WTC11 (cell line): Measurements from ENCODE around the gene KCNJ4. TPM values are rescaled to one million over a fixed set of nuclear protein-coding genes. Genes with fewer than 3 reads are reported as not detected.

Experiments
- ATAC-seq: fragments of 200-7000 bp; cut with Tn5 transposase; 2 replicates; pipeline ENCODE4 v1.10.0; 2021; ENCODE audit warnings: mild to moderate bottlenecking, moderate library complexity
- CTCF ChIA-PET: fragments of 300-600 bp; sonication (Branson Sonifier 250); formaldehyde crosslinking; loops from one replicate; lab custom pipeline; 2021; ENCODE audit warnings: antibody characterized with exemption; lab: Charles Lee
- POLR2A ChIA-PET: fragments of 350-600 bp; sonication (Branson Sonifier 250); formaldehyde crosslinking; loops from one replicate; lab custom pipeline; 2021; ENCODE audit warnings: antibody characterized with exemption; lab: Charles Lee
- DNase-seq: peaks from one replicate; pipeline ENCODE4 v3.0.0; 2021; ENCODE audit warnings: low spot score
- H3K27ac Mint-ChIP-seq: 2 replicates; pipeline ENCODE4 v1.8.0; 2021; ENCODE audit warnings: mixed read lengths
- H3K27me3 Mint-ChIP-seq: 2 replicates; pipeline ENCODE4 v1.8.0; 2021; ENCODE audit warnings: low read depth, mild to moderate bottlenecking, moderate library complexity, mixed read lengths
- H3K36me3 Mint-ChIP-seq: 2 replicates; pipeline ENCODE4 v1.8.0; 2021; ENCODE audit warnings: mixed read lengths
- H3K4me1 Mint-ChIP-seq: 2 replicates; pipeline ENCODE4 v1.8.0; 2022; ENCODE audit warnings: mixed read lengths
- H3K4me3 Mint-ChIP-seq: 2 replicates; pipeline ENCODE4 v1.8.0; 2021; ENCODE audit warnings: mild to moderate bottlenecking, moderate library complexity, mixed read lengths
- H3K9me3 Mint-ChIP-seq: 2 replicates; pipeline ENCODE4 v1.8.0; 2021; ENCODE audit warnings: mixed read lengths
- ATF1 ChIP-seq: sonication (generic); formaldehyde crosslinking; IDR thresholded peaks from 2 replicates; pipeline ENCODE4 v1.8.1; 2023; ENCODE audit warnings: mild to moderate bottlenecking, moderate library complexity, missing genetic modification reagents
- CREM ChIP-seq: sonication (generic); formaldehyde crosslinking; IDR thresholded peaks from 2 replicates; pipeline ENCODE4 v1.8.1; 2022; ENCODE audit warnings: mild to moderate bottlenecking, missing genetic modification reagents, moderate library complexity
- ETV6 ChIP-seq: sonication (generic); formaldehyde crosslinking; IDR thresholded peaks from 2 replicates; pipeline ENCODE4 v1.8.1; 2022; ENCODE audit warnings: mild to moderate bottlenecking, missing genetic modification reagents
- FOXJ3 ChIP-seq: sonication (generic); formaldehyde crosslinking; IDR thresholded peaks from 2 replicates; pipeline ENCODE4 v1.9.0; 2021; ENCODE audit warnings: missing genetic modification reagents, mild to moderate bottlenecking, borderline replicate concordance
- GRHL2 ChIP-seq: fragments of 250-450 bp; sonication (Bioruptor Pico); IDR thresholded peaks from 2 replicates; pipeline ENCODE4 v1.8.0; 2022; ENCODE audit warnings: mild to moderate bottlenecking, moderate library complexity; ENCODE audit not compliant: insufficient replicate concordance, severe bottlenecking
- GTF2I ChIP-seq: fragments of 250-450 bp; sonication (Bioruptor Pico); conservative IDR thresholded peaks from 2 replicates; pipeline ENCODE4 v1.4.0; 2021; ENCODE audit warnings: mild to moderate bottlenecking
- JUN ChIP-seq: sonication (generic); formaldehyde crosslinking; IDR thresholded peaks from 2 replicates; pipeline ENCODE4 v1.8.0; 2023; ENCODE audit warnings: mild to moderate bottlenecking, missing genetic modification reagents
- MYBL2 ChIP-seq: sonication (generic); formaldehyde crosslinking; IDR thresholded peaks from 2 replicates; pipeline ENCODE4 v1.8.1; 2023; ENCODE audit warnings: mild to moderate bottlenecking, moderate library complexity, missing genetic modification reagents
- PRRX2 ChIP-seq: fragments of 250-450 bp; sonication (Bioruptor Pico); IDR thresholded peaks from 2 replicates; pipeline ENCODE4 v1.8.0; 2021; ENCODE audit warnings: mild to moderate bottlenecking
- SP1 ChIP-seq: sonication (generic); formaldehyde crosslinking; conservative IDR thresholded peaks from 2 replicates; pipeline ENCODE4 v1.8.1; 2022; ENCODE audit warnings: missing genetic modification reagents
- TEAD4 ChIP-seq: sonication (generic); formaldehyde crosslinking; IDR thresholded peaks from 2 replicates; pipeline ENCODE4 v1.8.0; 2022; ENCODE audit warnings: mild to moderate bottlenecking, missing genetic modification reagents
- TP53 ChIP-seq: sonication (generic); formaldehyde crosslinking; IDR thresholded peaks from 2 replicates; pipeline ENCODE4 v1.8.1; 2023; ENCODE audit warnings: mild to moderate bottlenecking, missing genetic modification reagents
- ZBTB21 ChIP-seq: sonication (generic); formaldehyde crosslinking; IDR thresholded peaks from 2 replicates; pipeline ENCODE4 v1.8.1; 2023; ENCODE audit warnings: mild to moderate bottlenecking, missing genetic modification reagents, borderline replicate concordance
- ZNF121 ChIP-seq: sonication (generic); formaldehyde crosslinking; IDR thresholded peaks from 2 replicates; pipeline ENCODE4 v1.8.0; 2023; ENCODE audit warnings: missing genetic modification reagents
- ZNF317 ChIP-seq: sonication (generic); formaldehyde crosslinking; IDR thresholded peaks from 2 replicates; pipeline ENCODE4 v1.8.1; 2023; ENCODE audit warnings: low read depth, mild to moderate bottlenecking, moderate library complexity, missing genetic modification reagents, borderline replicate concordance
- total RNA-seq: library from RNA; stranded (reverse); gene quantifications from 3 replicates; pipeline ENCODE4 v1.2.3, GENCODE V29; 2021
- TF ChIP-seq, protein P1 (sequence below): sonication (generic); formaldehyde crosslinking; IDR thresholded peaks from 2 replicates; pipeline ENCODE4 v1.8.1; 2023; ENCODE audit warnings: mild to moderate bottlenecking, missing genetic modification reagents
- TF ChIP-seq, protein P2 (sequence below): sonication (generic); formaldehyde crosslinking; IDR thresholded peaks from 2 replicates; pipeline ENCODE4 v1.8.1; 2022; ENCODE audit warnings: missing genetic modification reagents, borderline replicate concordance
- TF ChIP-seq, protein P3 (sequence below): sonication (generic); formaldehyde crosslinking; IDR thresholded peaks from 2 replicates; pipeline ENCODE4 v1.8.0; 2022; ENCODE audit warnings: mild to moderate bottlenecking, missing genetic modification reagents
- TF ChIP-seq, protein P4 (sequence below): fragments of 250-450 bp; sonication (Bioruptor Pico); IDR thresholded peaks from 2 replicates; pipeline ENCODE4 v1.9.0; 2021; ENCODE audit warnings: mild to moderate bottlenecking, borderline replicate concordance
- TF ChIP-seq, protein P5 (sequence below): sonication (generic); formaldehyde crosslinking; IDR thresholded peaks from 2 replicates; pipeline ENCODE4 v1.8.0; 2022; ENCODE audit warnings: mild to moderate bottlenecking, missing genetic modification reagents
- TF ChIP-seq, protein P6 (sequence below): fragments of 250-450 bp; sonication (Bioruptor Pico); IDR thresholded peaks from 2 replicates; pipeline ENCODE4 v1.8.0; 2021; ENCODE audit warnings: mild to moderate bottlenecking

KCNJ4 gene
- total RNA-seq, 1 experiment from 2014 or later = 3.1 TPM

DNA sequence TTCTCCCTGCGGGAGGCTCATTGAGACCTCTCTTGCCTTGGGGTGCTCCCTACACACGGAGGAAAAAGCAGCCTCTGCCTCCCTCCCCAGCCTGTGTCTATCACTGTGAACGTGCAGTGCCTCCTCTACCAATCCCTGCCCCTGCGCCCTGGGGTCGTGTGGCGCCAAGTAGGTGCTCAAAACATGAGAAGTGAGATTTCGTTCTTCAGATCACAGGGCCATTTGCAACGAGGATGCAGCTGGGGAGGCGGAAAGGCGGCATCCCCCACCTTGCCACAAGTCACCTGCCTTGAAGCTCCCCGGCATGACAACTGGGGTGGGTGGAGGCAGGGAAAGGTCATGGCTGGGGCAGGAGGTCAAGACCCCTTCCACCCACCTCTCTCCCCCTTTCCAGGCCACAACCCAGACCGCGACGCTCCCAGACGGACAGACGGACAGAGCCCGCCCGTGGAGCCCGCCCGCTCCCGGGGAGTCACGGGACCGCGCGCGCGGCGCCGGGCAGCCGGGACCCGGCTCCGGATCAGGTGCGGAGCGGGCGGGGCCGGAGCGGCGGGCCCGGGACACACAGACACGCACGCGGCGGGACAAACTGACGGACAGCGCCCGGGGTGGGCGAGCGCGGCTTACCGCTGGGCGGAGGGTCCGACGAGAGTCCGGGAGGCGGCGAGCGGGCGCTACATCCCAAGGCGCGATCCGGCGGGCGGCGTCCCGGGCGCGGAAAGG, 485 bp downstream of the KCNJ4 start (continued):
- TF ChIP-seq, protein P1, sequence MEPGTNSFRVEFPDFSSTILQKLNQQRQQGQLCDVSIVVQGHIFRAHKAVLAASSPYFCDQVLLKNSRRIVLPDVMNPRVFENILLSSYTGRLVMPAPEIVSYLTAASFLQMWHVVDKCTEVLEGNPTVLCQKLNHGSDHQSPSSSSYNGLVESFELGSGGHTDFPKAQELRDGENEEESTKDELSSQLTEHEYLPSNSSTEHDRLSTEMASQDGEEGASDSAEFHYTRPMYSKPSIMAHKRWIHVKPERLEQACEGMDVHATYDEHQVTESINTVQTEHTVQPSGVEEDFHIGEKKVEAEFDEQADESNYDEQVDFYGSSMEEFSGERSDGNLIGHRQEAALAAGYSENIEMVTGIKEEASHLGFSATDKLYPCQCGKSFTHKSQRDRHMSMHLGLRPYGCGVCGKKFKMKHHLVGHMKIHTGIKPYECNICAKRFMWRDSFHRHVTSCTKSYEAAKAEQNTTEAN (CRISPR knock-in tag) = no peak
- TF ChIP-seq, all 79 proteins: peak for 4

DNA sequence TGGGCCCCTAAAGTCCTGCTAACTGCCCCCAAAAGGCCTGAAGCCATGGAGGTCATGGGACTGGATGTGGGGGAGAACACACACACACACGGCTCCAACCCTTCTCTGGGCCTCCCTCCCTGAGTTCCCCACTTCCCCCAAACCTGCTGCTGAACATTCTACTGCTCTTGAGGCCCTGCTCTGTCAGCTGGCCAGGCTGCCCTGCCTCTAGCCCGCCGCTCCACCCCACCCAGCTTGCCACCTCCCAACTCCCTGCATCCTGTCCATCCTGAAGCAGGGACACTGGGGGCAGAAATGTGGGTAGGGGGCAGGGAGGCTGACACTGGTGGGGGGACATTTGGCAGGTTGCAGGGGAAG, 1.0 kb downstream of the KCNJ4 start:
- CTCF ChIA-PET = interaction anchor here (0.6 to 1.6 kb wide), 2 partner anchors 19 to 41 kb away, joined by 3 to 7 read pairs; no protein-coding TSS in a partner anchor
- POLR2A ChIA-PET = interaction anchor here (0.6 kb wide), 1 partner anchor 149 kb away, joined by 6 read pairs; no protein-coding TSS in a partner anchor
- no peak overlapping the region for H3K27ac Mint-ChIP-seq
- no peak for DNase-seq
- peak overlapping the region; percentile 80 for H3K4me3 Mint-ChIP-seq
- H3K36me3 Mint-ChIP-seq = no peaks in the 10 kb centered on the region
- peaks cover 29% of the 10 kb centered on the region for H3K4me1 Mint-ChIP-seq
- peaks cover 68% of the 10 kb centered on the region for H3K27me3 Mint-ChIP-seq
- no peaks in the 10 kb centered on the region for H3K9me3 Mint-ChIP-seq
- no peak for ATAC-seq
- TF ChIP-seq ATF1 = no peak
- TF ChIP-seq ZNF317 (CRISPR knock-in tag) = no peak
- TF ChIP-seq JUN (CRISPR knock-in tag) = no peak
- TF ChIP-seq TEAD4 (CRISPR knock-in tag) = no peak
- no peak for TF ChIP-seq SP1 (CRISPR knock-in tag)
- TF ChIP-seq, protein P2, sequence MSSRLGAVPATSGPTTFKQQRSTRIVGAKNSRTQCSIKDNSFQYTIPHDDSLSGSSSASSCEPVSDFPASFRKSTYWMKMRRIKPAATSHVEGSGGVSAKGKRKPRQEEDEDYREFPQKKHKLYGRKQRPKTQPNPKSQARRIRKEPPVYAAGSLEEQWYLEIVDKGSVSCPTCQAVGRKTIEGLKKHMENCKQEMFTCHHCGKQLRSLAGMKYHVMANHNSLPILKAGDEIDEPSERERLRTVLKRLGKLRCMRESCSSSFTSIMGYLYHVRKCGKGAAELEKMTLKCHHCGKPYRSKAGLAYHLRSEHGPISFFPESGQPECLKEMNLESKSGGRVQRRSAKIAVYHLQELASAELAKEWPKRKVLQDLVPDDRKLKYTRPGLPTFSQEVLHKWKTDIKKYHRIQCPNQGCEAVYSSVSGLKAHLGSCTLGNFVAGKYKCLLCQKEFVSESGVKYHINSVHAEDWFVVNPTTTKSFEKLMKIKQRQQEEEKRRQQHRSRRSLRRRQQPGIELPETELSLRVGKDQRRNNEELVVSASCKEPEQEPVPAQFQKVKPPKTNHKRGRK (CRISPR knock-in tag) = no peak
- no peak for TF ChIP-seq GRHL2 (CRISPR knock-in tag)
- TF ChIP-seq, protein P3, sequence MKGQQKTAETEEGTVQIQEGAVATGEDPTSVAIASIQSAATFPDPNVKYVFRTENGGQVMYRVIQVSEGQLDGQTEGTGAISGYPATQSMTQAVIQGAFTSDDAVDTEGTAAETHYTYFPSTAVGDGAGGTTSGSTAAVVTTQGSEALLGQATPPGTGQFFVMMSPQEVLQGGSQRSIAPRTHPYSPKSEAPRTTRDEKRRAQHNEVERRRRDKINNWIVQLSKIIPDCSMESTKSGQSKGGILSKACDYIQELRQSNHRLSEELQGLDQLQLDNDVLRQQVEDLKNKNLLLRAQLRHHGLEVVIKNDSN (CRISPR knock-in tag) = no peak
- TF ChIP-seq CREM (CRISPR knock-in tag) = no peak
- TF ChIP-seq ZNF121 (CRISPR knock-in tag) = no peak
- TF ChIP-seq GTF2I (CRISPR knock-in tag) = no peak
- no peak for TF ChIP-seq PRRX2 (CRISPR knock-in tag)
- TF ChIP-seq ZBTB21 (CRISPR knock-in tag) = no peak
- no peak for TF ChIP-seq MYBL2
- TF ChIP-seq, protein P4, sequence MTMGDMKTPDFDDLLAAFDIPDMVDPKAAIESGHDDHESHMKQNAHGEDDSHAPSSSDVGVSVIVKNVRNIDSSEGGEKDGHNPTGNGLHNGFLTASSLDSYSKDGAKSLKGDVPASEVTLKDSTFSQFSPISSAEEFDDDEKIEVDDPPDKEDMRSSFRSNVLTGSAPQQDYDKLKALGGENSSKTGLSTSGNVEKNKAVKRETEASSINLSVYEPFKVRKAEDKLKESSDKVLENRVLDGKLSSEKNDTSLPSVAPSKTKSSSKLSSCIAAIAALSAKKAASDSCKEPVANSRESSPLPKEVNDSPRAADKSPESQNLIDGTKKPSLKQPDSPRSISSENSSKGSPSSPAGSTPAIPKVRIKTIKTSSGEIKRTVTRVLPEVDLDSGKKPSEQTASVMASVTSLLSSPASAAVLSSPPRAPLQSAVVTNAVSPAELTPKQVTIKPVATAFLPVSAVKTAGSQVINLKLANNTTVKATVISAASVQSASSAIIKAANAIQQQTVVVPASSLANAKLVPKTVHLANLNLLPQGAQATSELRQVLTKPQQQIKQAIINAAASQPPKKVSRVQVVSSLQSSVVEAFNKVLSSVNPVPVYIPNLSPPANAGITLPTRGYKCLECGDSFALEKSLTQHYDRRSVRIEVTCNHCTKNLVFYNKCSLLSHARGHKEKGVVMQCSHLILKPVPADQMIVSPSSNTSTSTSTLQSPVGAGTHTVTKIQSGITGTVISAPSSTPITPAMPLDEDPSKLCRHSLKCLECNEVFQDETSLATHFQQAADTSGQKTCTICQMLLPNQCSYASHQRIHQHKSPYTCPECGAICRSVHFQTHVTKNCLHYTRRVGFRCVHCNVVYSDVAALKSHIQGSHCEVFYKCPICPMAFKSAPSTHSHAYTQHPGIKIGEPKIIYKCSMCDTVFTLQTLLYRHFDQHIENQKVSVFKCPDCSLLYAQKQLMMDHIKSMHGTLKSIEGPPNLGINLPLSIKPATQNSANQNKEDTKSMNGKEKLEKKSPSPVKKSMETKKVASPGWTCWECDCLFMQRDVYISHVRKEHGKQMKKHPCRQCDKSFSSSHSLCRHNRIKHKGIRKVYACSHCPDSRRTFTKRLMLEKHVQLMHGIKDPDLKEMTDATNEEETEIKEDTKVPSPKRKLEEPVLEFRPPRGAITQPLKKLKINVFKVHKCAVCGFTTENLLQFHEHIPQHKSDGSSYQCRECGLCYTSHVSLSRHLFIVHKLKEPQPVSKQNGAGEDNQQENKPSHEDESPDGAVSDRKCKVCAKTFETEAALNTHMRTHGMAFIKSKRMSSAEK (CRISPR knock-in tag) = no peak
- no peak for TF ChIP-seq ETV6 (CRISPR knock-in tag)
- TF ChIP-seq, protein P5, sequence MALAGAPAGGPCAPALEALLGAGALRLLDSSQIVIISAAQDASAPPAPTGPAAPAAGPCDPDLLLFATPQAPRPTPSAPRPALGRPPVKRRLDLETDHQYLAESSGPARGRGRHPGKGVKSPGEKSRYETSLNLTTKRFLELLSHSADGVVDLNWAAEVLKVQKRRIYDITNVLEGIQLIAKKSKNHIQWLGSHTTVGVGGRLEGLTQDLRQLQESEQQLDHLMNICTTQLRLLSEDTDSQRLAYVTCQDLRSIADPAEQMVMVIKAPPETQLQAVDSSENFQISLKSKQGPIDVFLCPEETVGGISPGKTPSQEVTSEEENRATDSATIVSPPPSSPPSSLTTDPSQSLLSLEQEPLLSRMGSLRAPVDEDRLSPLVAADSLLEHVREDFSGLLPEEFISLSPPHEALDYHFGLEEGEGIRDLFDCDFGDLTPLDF (CRISPR knock-in tag) = no peak
- TF ChIP-seq FOXJ3 = no peak
- TF ChIP-seq, protein P6, sequence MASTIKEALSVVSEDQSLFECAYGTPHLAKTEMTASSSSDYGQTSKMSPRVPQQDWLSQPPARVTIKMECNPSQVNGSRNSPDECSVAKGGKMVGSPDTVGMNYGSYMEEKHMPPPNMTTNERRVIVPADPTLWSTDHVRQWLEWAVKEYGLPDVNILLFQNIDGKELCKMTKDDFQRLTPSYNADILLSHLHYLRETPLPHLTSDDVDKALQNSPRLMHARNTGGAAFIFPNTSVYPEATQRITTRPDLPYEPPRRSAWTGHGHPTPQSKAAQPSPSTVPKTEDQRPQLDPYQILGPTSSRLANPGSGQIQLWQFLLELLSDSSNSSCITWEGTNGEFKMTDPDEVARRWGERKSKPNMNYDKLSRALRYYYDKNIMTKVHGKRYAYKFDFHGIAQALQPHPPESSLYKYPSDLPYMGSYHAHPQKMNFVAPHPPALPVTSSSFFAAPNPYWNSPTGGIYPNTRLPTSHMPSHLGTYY (CRISPR knock-in tag) = no peak
- no peak for TF ChIP-seq TP53 (CRISPR knock-in tag)
